HG03378 (cell line): ENCODE data around the gene CCNB1IP1.
"Not testable (repeated sequence)": the region's sequence is repeated elsewhere in the genome, so short reads cannot be mapped to it uniquely, and the experiment has no call there.

Experiments used
- ATAC-seq: cut with Tn5 transposase; IDR thresholded peaks from one replicate; pipeline ENCODE4 v1.9.1; 2021; ENCODE audit warnings: mild to moderate bottlenecking, moderate library complexity; ENCODE audit not compliant: unreplicated experiment

The CCNB1IP1 gene

GRCh38 chr14:20332788-20333493 is at the start of gene CCNB1IP1:
CCNB1IP1 (minus strand) TSS chr14:20333279; CDS start chr14:20316523, 16,756 bp downstream.
- ATAC-seq = peak; percentile 98

DNA sequence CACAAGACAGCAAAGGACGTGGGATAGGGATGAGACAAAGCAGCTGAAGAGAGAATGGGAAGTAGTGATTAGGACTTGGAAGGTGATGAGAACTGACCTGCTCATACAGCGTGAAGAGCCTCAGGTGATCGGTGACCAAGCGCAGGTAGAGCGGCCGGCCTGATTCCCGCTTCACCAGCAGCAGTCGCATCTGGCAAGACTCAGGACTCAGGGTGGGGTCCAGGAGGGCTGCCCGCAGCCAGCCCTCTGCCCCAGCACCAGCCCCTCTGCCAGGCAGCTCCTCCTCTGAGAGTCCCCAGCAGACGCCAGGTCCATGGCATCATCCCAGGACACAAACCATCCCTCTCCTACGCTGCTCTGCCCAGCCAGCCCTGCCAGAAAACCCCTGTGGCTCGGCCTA is 49.4 kb upstream of the CCNB1IP1 start:
- ATAC-seq = no peak

GRCh38 chr14:20381341-20381740 is 48.3 kb upstream of the CCNB1IP1 start:
- no peak for ATAC-seq

- no peak for ATAC-seq
Measured at GRCh38 chr14:20380681-20381080, 47.6 kb upstream of the CCNB1IP1 start.

GRCh38 chr14:20379743-20380142 is 46.7 kb upstream of the CCNB1IP1 start:
- ATAC-seq = no peak

DNA sequence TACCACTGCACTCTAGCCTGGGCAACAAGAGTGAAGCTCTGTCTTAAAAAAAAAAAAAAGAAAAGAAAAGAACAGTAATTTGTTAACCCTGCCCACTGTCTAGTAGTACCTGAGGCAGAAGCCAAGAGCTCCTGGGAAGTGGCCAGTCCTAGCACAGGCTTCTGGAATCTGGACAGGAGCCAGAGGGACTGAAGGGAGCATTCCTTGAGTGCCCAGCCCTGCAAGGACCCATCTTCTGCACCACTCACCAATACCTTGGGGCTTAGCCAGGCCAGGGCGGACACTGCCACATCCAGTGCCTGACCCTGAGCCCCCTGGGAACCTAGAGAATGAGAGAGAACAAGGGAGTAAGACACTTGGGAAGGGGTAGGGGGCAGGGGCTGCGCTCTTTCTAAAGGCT is 44.1 kb upstream of the CCNB1IP1 start:
- no peak for ATAC-seq

- ATAC-seq = no peak
Measured at GRCh38 chr14:20376071-20376588, 43.1 kb upstream of the CCNB1IP1 start.

- ATAC-seq = no peak
Measured at GRCh38 chr14:20375471-20375870, 42.4 kb upstream of the CCNB1IP1 start.

GRCh38 chr14:20372796-20373195 is 39.7 kb upstream of the CCNB1IP1 start:
- ATAC-seq = no peak

DNA sequence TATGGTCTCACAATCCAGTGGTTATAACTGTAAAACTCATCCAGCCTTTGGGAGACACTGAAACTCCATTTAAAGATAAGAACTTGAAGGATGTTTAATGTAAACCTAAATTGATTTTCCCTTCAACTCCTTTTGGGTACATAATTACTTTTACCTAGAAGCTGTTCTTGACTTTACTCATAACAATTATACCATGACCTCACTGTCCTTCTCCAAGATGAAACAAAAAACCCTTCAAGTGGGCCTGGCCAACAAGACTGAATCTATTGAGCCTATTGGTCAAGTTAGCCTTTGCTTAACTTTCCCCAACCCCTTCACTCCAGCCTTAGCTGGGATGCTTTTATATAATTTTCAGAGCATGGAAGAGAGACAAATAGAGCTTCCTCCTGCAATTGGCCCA is 32.8 kb upstream of the CCNB1IP1 start:
- no peak for ATAC-seq

DNA sequence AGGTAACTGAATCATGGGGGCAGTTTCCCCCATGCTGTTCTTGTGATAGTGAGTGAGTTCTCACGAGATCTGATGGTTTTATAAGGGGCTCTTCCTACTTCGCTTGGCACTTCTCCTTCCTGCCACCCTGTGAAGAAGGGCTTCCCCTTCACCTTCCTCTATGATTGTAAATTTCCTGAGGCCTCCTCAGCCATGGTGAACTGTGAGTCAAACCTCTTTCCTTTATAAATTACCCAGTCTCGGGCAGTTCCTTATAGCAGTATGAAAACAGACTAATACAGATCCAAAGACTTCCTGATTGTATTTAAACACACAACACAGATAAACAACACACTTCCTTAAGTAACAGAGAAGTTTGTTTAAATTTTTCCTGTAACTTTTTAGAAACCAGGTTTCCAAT is 25.4 kb upstream of the CCNB1IP1 start:
- ATAC-seq = not testable (repeated sequence)

- no peak for ATAC-seq
Measured at GRCh38 chr14:20356422-20356821, 23.3 kb upstream of the CCNB1IP1 start.

DNA sequence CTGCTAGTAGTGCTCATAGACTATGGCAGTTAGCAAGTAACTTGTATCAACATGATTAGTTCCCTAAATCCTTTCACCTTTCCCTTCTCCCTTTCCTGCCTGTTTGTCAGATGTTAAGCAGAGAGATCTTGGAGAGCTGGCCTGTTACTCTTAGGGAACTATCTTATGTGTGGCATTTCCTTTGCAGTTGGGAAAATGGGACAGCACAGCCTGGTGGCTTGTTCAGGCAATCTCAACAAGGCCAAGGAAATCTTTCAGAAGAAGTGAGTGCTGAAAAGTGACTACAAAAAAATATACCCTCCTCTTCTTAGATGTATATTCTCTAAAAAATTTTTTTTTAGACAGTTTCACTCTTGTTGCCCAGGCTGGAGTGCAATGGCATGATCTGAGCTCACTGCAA is 17.8 kb upstream of the CCNB1IP1 start:
- no peak for ATAC-seq

GRCh38 chr14:20350282-20350681 is 17.2 kb upstream of the CCNB1IP1 start:
- ATAC-seq = no peak

DNA sequence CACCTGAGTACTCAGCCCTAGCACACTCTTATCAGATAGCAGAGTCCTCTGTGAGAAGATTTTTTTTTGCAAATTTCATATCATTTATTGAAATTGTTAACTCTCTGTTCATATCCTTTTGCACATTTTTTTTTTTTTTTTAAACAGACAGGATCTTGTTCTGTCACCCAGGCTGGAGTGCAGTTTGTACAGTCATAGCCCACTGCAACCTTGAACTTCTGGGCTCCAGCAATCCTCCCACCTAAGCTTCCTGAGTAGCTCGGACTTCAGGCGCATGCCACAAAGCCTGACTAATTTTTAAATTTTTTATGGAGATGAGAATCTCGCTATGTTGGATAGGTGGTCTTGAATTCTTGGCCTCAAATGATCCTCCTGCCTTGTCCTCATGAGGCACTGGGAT is 14.7 kb upstream of the CCNB1IP1 start:
- no peak for ATAC-seq

DNA sequence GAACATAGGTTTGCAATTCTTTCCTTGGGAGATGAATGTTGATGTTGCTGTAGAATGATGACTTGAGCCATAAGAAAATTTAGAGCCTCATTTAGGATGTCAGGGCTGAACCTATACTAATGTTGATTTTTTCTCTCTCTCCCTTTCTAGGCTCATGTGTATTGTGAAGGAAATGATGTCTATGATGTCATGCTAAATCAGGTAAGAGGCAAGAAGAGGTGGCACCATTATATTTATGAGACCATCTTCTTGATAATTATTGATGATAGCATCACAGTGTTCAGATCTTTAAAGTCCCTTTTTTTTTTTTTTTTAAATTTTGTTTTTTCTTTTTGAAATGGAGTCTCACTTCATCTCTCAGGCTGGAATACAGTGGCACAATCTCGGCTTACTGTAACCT is 13.6 kb upstream of the CCNB1IP1 start:
- ATAC-seq = no peak

GRCh38 chr14:20345366-20345765 is 12.3 kb upstream of the CCNB1IP1 start:
- ATAC-seq = no peak

GRCh38 chr14:20343862-20344220 is 10.8 kb upstream of the CCNB1IP1 start:
- no peak for ATAC-seq

DNA sequence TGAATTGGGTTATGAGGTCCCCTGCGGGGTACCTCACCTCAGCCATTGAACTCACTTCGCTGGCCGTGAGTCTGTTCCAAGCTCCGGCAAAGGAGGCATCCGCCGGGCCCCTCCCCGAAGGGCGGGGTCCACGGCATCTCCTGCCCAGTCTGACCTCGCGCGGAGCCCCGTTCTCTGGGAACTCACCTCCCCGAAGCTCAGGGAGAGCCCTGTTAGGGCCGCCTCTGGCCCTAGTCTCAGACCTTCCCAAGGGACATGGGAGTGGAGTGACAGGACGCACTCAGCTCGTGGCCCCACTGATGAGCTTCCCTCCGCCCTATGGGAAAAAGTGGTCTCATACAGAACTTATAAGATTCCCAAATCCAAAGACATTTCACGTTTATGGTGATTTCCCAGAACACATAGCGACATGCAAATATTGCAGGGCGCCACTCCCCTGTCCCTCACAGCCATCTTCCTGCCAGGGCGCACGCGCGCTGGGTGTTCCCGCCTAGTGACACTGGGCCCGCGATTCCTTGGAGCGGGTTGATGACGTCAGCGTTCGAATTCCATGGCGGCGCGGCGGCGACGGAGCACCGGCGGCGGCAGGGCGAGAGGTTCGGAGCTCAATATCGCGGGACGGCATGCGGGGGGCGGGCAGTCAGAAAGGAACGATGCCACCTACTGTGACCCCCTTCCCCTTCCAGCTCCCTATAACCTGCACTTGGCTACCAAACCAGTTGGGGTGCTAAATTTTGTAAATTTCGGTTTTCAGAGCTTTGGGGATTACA is 10.2 kb upstream of the CCNB1IP1 start, which contains the start of gene PARP2:
TSS of gene PARP2 (plus strand) at position 544 of the 770 bp plus-strand sequence. CDS start at position 551, 7 bp downstream.
- peak; percentile 93 for ATAC-seq

GRCh38 chr14:20341646-20342045 is 8.6 kb upstream of the CCNB1IP1 start:
- no peak for ATAC-seq

- not testable (repeated sequence) for ATAC-seq
Measured at GRCh38 chr14:20341032-20341431, 8.0 kb upstream of the CCNB1IP1 start.

GRCh38 chr14:20334017-20334416 is 938 bp upstream of the CCNB1IP1 start:
- ATAC-seq = no peak
